Panc1 (cell line): ENCODE data around the gene MBD6. TPM values are rescaled to one million over a fixed set of nuclear protein-coding genes. Genes with fewer than 3 reads are reported as not detected.

Source experiments
- ATAC-seq: fragments of 200-7000 bp; cut with Tn5 transposase; 2 replicates; pipeline ENCODE4 v1.9.1; 2020; ENCODE audit warnings: mild to moderate bottlenecking, moderate library complexity
- BruUV-seq: library from RNA; stranded (reverse); fragments of 400-500 nt; replicated peaks from 2 replicates; lab custom pipeline; 2021; lab: Mats Ljungman, UMichigan
- CTCF ChIA-PET: fragments of 300-600 bp; sonication (Branson Sonifier 250); formaldehyde crosslinking; loops from one replicate; lab custom pipeline; 2022; ENCODE audit warnings: antibody characterized with exemption; lab: Charles Lee
- POLR2A ChIA-PET: fragments of 300-600 bp; sonication (Branson Sonifier 250); formaldehyde crosslinking; loops from one replicate; lab custom pipeline; 2022; ENCODE audit warnings: antibody characterized with exemption; lab: Charles Lee
- DNase-seq: peaks from one replicate; pipeline ENCODE4 v3.0.0-alpha.2; 2010; ENCODE audit warnings: low read depth, low spot score
- H3K27ac ChIP-seq: 2 replicates; pipeline ENCODE4 v1.5.1; 2011; ENCODE audit warnings: mild to moderate bottlenecking, low read length, inconsistent platforms
- H3K27me3 ChIP-seq: fragments of 200-500 bp; sonication (Bioruptor generic); 2 replicates; pipeline ENCODE4 v1.6.0; 2014; ENCODE audit warnings: low read length, inconsistent platforms; ENCODE audit not compliant: control insufficient read depth, insufficient read depth
- H3K36me3 ChIP-seq: fragments of 200-500 bp; sonication (Bioruptor generic); 2 replicates; pipeline ENCODE4 v1.5.1; 2014; ENCODE audit warnings: inconsistent platforms, mild to moderate bottlenecking, low read length, moderate library complexity; ENCODE audit not compliant: control insufficient read depth, insufficient read depth
- H3K4me1 ChIP-seq: 2 replicates; pipeline ENCODE4 v1.5.1; 2011; ENCODE audit warnings: inconsistent platforms, mild to moderate bottlenecking, low read length, moderate library complexity; ENCODE audit not compliant: control insufficient read depth, insufficient read depth
- H3K4me3 ChIP-seq, 2 experiments: 2 replicates each; pipeline ENCODE4 v1.5.1; 2011 to 2012; ENCODE audit warnings: low read depth in 2 of 2, low read length in 2 of 2, mild to moderate bottlenecking in 2 of 2, inconsistent platforms in 1 of 2, moderate library complexity in 1 of 2
- H3K9me3 ChIP-seq: fragments of 200-500 bp; sonication (Bioruptor generic); 2 replicates; pipeline ENCODE4 v1.5.1; 2014; ENCODE audit warnings: low read depth, mild to moderate bottlenecking, inconsistent platforms, low read length, moderate library complexity; ENCODE audit not compliant: control insufficient read depth, insufficient read depth
- CTCF ChIP-seq: fragments of 450-650 bp; IDR thresholded peaks from 2 replicates; pipeline ENCODE4 v1.5.1; 2017; ENCODE audit warnings: mild to moderate bottlenecking
- POLR2AphosphoS5 ChIP-seq: IDR thresholded peaks from 2 replicates; pipeline ENCODE4 v1.6.1; 2012; ENCODE audit warnings: mild to moderate bottlenecking, low read depth, low read length, moderate library complexity
- REST ChIP-seq, 2 experiments: IDR thresholded peaks; 2 replicates each; pipeline ENCODE4 v1.6.1; 2011 to 2012; ENCODE audit warnings: low read depth in 2 of 2, control low read depth in 1 of 2, low read length in 1 of 2, mild to moderate bottlenecking in 1 of 2, moderate library complexity in 1 of 2; ENCODE audit not compliant: insufficient read depth in 1 of 2
- SIN3A ChIP-seq: IDR thresholded peaks from 2 replicates; pipeline ENCODE4 v1.6.1; 2012; ENCODE audit warnings: low read depth, mild to moderate bottlenecking, low read length, moderate library complexity, borderline replicate concordance; ENCODE audit not compliant: insufficient read depth
- TCF7L2 ChIP-seq: IDR thresholded peaks from 2 replicates; pipeline ENCODE4 v1.6.1; 2011; ENCODE audit warnings: mild to moderate bottlenecking, low read depth, low read length, inconsistent platforms
- in situ Hi-C: cut with HindIII; loops from 2 replicates; pipeline ENCODE4 v1.10.0; 2016; ENCODE audit warnings: low sequenced_read_pairs, low pct_unique_long_range_greater_than_20kb
- intact Hi-C: fragments of 100-400 bp; cut with micrococcal nuclease; formaldehyde crosslinking; loops from one replicate; pipeline ENCODE4 v1.10.0; 2022; ENCODE audit not compliant: unreplicated experiment
- total RNA-seq: library from RNA; stranded (reverse); gene quantifications from one replicate; pipeline ENCODE4 v1.2.1, GENCODE V29; 2021; ENCODE audit not compliant: unreplicated experiment

The MBD6 gene
- total RNA-seq, 1 experiment from 2014 or later = 115 TPM

- ChIA-PET POLR2A (no interaction called here), CTCF (no interaction called here)
- Histone ChIP-seq H3K4me1 (no peaks in the 10 kb centered on the region), H3K27ac (no peak overlapping the region), H3K4me3 (no peak overlapping the region), H3K9me3 (no peaks in the 10 kb centered on the region), H3K27me3 (no peaks in the 10 kb centered on the region), H3K36me3 (no peaks in the 10 kb centered on the region)
- in situ Hi-C loops = no loop called here
- intact Hi-C loops = no loop called here
- BruUV-seq = no TSS peak
- TF ChIP-seq CTCF (no peak), REST (IDR thresholded peaks at IDR 0.05; ENCODE audit: insufficient read depth in 1 of 2, low read depth in 2 of 2, low read length in 1 of 2) (no peak), POLR2AphosphoS5 (no peak), TCF7L2 (no peak), SIN3A (no peak)
- no peak for DNase-seq
- no peak for ATAC-seq
These were observed 55.5 kb downstream of the MBD6 start for GRCh38 chr12:57577981-57578758.

- Histone ChIP-seq H3K9me3 (no peaks in the 10 kb centered on the region), H3K4me3 (no peak overlapping the region), H3K36me3 (no peaks in the 10 kb centered on the region), H3K4me1 (no peaks in the 10 kb centered on the region), H3K27me3 (no peaks in the 10 kb centered on the region), H3K27ac (no peak overlapping the region)
- no TSS peak for BruUV-seq
- CTCF ChIA-PET = interaction anchor here (0.6 kb wide), 1 partner anchor 95 kb away, joined by 3 read pairs; no protein-coding TSS in a partner anchor
- intact Hi-C loops (no loop called here), in situ Hi-C loops (no loop called here)
- TF ChIP-seq SIN3A (no peak), REST (IDR thresholded peaks at IDR 0.05; ENCODE audit: insufficient read depth in 1 of 2, low read depth in 2 of 2, low read length in 1 of 2) (no peak), TCF7L2 (no peak), POLR2AphosphoS5 (no peak), CTCF (no peak)
- DNase-seq = no peak
- POLR2A ChIA-PET = no interaction called here
- ATAC-seq = no peak
These were observed 56.4 kb downstream of the MBD6 start for GRCh38 chr12:57579011-57579410.
